ENCODE measurements around the gene FAM181A.

FAM181A gene

DNA sequence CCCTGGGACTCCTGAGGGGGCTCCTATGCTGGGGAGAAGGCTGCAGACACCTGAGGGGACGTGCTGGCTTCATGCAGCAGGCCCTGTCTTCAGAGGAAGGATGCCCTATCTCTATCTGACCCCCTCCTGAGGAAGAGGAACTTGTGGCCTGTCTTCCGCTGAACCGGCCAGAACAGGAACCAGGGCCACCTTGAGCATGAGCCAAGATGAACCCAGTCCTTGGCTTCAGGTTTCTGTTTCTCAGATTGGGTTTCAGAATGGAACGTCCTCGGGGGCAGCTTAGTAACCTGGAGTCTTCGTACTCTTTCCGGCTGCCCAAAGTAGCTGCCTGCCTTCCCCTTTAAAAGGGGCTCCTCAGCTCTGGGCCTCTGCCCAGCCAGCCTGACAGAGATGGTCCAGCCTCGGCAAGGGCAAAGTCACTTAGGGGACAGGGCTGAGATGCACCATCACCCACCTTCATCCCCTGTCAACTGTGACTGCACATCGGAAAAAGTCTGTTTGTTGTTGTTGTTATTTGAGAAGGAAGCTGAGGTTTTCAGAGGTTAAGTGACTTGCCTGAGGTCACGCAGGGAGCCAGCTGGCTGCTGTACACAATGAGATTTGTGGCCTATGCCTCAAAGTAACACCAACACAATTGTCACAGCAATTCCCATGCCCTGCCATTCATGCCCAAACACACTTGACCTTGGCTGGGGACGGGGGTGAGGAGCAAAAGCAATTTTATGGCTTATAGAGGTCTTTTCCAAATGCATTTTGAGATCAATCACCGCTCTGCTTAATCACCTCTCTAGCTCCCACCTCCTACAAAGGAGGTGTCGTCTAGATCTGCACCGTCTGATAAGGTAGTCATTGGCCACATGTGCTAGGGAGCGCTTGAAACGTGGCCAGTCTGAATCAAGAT is 35.8 kb downstream of the FAM181A start:
- DNase-seq (ENCODE audit: low read depth in 2 of 2), result peak in 1 of 2 donors; percentile 37

DNA sequence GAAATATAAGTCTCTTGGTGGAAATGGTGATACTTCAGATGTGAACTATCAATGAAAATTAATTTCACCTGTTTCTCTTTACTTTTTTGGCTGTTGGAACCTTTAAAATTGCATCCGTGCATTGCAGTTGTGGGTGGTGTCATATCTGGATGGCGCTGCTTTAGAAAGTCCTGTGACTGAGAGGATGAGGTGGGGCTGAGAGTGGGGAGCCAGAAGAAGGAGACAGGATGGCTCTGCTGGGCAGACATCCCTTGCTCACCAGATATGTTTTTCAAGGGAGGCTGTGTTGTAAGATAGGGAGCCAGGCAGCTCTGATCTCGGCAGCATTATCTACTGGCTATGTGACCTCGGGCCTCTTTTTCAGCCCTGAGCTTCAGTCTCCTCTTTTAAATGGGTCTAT is 36.5 kb downstream of the FAM181A start:
- no peak for DNase-seq (ENCODE audit: low read depth in 2 of 2)

DNA sequence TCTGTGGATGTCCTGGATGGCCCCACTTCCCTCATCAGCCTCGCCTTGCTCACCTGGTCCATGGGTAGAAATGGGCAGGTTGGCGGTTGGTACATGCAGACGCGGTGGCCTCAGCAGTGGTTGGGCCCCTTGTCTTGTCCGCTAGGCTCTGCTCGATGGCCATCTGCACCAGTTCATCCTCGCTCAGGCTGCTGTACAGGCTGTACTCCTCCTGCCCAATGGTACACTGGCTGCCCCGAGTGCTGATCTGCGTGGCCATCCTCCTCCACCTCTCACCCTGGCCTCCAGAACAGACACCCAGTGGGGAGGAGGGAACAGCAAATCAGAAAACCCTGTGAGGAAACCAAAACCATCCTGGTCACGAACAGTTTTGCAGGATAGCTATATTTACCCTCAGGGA is 37.1 kb downstream of the FAM181A start:
- no peak for DNase-seq (ENCODE audit: low read depth in 2 of 2)

DNA sequence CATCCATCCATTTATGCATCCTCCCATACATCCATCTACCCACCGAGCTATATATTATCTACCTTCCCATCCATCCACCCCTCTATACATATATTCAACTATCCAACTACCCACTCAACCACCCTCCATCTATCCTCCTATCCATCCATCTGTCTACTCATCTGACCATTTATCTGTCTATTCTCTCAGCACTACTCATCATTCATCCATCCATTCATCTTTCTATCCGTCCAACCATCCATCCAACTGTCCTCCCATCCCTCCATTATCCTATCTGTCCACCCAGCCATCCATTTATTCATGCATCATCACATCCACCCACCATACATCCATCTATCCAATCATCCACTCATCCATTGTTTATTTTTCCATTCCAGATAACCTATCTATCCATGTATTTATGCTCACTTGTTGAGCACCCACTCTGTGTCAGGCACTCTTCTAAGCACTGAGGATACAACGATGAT is 37.7 kb downstream of the FAM181A start:
- no peak for DNase-seq (ENCODE audit: low read depth in 2 of 2)

DNA sequence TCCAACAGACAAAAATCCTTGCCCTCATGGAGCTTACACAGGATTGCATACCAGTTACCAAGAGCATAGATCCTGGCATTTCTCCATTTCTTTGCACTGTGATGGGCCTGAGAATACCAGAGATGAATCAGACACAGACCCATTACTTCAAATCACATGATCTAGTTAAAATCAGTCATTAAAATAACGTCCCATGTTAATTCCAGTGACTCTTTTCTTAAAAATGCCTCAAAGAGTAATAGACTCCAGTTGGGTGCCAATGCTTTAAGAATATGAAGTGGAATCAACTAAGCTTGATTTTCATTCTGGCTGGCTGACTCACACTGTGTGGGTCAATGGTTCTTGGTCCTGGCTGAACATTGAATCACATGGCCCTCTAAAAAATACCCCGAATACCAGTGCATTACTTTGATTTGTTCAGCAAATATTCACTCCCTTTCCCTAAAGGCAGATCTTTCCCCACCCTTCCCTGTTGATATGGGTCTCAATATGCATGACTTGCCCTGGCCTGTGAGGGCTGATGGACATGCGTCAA is 38.2 kb downstream of the FAM181A start:
- no peak for DNase-seq (ENCODE audit: low read depth in 2 of 2)

- no peak for DNase-seq (ENCODE audit: low read depth in 2 of 2)
Observed at GRCh38 chr14:93965946-93966474, 38.9 kb downstream of the FAM181A start.

- DNase-seq (ENCODE audit: low read depth in 2 of 2), result no peak
Observed at GRCh38 chr14:93967637-93968250, 40.6 kb downstream of the FAM181A start.

DNA sequence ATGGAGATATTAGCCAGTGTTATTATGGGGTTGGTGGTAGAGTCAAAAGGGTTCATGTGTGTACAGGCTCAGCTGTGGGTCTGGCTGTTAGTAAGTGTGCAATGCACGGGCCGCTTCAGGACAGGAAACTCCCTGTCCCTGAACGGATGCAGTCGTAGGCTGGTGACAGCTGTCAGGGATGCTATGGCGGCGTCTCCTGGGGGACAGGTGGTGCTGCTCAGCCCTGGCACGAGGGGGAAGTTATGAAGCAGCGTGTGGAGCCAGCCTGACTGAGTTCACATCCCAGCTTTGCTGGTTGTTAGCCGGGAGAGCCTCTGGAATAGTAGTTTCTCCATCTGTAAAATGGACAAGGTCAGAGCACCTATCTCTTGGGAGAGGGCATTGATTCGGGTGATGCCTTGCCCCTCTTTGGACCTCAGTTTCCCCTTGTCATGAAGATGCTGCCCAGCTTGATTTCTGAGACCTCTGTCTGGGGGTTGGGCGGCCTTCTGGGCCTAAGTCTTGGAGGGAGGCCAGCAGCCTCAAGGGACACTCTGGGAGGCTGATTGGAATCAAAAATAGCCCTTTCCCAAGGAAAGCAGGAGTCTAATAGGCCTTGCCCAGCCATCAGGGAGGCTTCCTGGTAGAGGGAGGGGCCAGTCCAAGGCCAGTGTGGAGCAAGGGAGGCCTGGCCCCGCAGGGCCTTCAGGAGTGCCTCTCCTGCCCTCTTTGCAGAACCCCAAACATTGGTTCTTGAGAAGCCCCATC is 42.1 kb downstream of the FAM181A start:
- DNase-seq (ENCODE audit: low read depth in 2 of 2), result no peak

DNA sequence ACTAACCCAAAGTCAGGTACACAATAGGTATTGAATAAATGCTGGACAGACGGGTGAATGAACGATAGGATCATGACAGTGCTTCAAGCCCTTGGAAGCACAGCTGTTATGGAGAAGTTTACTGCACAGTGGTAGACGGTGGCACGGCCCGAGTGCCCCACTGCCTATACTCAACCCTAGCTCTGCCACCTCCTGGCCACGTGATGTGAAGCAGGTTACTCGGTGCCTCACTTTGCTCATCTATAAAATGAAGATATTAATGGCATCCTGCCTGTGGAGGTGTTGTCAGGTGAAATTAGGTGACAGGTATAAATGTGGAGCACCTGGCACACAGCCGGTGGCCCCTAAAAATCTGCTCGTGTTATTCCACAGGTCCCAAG is 43.4 kb downstream of the FAM181A start:
- peak in 1 of 2 donors; percentile 57 for DNase-seq (ENCODE audit: low read depth in 2 of 2)

DNA sequence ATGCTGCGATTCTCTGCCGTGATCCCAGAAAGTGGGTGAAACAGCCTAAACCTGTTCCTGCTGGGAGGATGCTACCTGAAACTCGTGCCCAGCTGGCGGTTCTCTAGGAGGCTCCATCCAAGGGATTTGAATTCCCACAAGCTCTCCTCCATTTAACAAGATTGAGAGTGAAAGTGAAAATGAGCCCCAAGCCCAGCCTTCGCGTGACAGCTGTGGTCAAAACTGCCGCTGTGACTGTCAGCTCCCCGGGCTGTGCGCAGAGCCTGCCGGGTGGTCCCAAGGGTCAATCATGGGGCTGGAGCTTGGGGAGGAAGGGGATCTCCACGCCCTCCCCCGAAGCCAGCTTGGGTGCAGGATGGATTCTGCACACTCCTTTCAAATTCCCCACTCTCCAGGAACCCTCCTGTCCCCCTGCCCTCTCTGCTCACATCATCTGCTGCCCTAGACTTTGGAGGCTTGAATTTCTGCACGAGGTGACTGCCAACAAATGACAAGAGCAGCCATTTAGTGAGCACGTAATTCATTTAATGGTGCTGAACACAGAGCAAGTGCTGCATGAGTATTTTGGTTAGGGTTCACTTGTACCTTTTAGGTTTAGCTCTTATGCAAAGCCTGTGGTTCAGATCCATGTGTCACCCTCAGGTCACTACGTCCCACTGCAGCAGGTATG is 44.0 kb downstream of the FAM181A start:
- peak in 1 of 2 donors; percentile 38 for DNase-seq (ENCODE audit: low read depth in 2 of 2)

GRCh38 chr14:93971635-93972027 is 44.5 kb downstream of the FAM181A start:
- DNase-seq (ENCODE audit: low read depth in 2 of 2), result no peak

GRCh38 chr14:93972618-93973205 is 45.6 kb downstream of the FAM181A start:
- no peak for DNase-seq (ENCODE audit: low read depth in 2 of 2)

DNA sequence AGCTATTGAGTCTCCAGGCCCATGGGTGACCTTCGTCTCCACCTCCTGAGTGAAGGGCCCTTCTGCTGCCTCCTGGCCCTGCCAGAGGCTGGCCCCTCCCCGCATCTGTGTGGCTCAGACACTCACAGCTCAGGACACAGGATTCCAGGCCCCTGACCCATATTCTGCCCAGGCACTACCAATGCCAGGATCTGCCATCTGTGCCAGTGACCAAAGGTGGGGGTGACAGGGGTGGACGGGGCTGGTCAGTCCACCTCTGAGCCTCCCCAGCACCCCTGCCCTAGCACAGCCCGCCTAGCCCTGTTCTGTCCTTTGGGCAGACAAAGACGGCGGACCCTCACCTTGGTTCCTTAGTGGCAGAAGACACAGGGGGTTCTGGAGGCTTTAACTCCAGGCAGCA is 46.5 kb downstream of the FAM181A start:
- no peak for DNase-seq (ENCODE audit: low read depth in 2 of 2)

- DNase-seq (ENCODE audit: low read depth in 2 of 2), result no peak
Observed at GRCh38 chr14:93974299-93974698, 47.2 kb downstream of the FAM181A start.

DNA sequence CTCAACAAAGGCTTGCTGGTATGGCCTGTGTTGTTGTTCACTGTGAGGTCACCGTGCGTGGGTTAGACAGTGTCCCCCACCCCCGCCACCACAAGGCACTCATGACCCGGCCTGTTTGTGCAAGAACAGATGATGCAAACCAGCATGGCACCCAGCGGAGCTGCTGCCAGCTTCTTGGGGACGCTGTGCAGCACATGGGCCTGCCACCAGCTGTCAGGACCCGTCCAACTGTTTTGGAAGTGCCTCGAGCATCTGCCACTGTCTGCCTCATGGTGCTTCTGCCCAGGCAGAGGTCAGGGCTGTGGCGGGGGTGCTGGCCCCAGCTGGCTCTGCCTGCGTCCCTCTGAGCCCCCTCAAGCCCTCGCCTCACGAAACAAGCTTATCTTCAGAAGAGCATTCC is 47.7 kb downstream of the FAM181A start:
- no peak for DNase-seq (ENCODE audit: low read depth in 2 of 2)

GRCh38 chr14:93975791-93976476 is 48.8 kb downstream of the FAM181A start:
- no peak for DNase-seq (ENCODE audit: low read depth in 2 of 2)

GRCh38 chr14:93976477-93977057 is 49.4 kb downstream of the FAM181A start, which contains the start of gene ASB2:
ASB2 (minus strand) TSS chr14:93976570; CDS start chr14:93964539, 12,031 bp downstream.
- no peak for DNase-seq (ENCODE audit: low read depth in 2 of 2)

DNA sequence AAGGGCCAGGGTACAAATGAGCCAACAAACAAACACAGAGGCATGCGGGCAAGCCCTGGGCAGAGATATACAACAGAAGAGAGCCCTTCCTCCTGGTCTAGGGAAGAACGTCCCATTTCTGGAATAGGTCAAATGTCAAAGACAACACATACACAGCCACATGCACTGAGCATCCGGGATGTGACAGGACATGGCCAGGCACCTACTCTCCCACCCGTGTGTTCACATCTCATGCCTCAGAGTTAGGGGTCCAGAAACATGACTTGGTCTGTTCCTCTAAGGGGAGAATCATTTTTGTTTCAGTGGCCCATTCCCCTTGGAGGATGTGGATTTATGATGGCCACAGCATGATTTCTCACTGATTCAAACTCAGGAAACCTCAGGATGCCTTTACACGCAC is 50.0 kb downstream of the FAM181A start:
- DNase-seq (ENCODE audit: low read depth in 2 of 2), result no peak

- peak in 1 of 2 donors; percentile 71 for DNase-seq (ENCODE audit: low read depth in 2 of 2)
Observed at GRCh38 chr14:93977790-93978581, 50.8 kb downstream of the FAM181A start.
